CD4-positive, alpha-beta T cell treated with Interferon gamma for 1 hour (primary cell): Measurements from ENCODE around the gene NTNG1.

Experiments
- DNase-seq: peaks from one replicate; pipeline ENCODE4 v3.0.0-alpha.2; 2020

Gene NTNG1

DNA sequence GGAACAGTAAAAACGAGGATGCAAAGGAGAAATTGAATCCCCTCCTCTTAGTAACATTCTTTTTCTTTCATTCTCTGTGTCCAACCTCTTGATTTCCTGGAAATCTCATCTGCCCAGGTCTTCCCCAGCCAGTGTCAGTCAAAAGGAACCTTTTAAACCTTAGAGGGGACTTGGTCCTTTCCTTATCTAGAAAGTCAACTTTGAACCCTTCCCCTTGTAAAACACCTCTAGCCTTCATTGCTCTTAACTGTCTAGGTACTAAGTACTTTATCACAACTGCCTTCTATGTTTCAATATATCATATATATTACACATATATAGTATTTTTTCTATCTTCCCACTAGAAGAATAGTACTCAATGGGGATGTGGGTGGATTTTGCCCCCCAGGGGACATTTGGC lies 282.1 kb downstream of the NTNG1 start:
- DNase-seq = no peak

- DNase-seq = peak; percentile 3
These were observed 289.8 kb downstream of the NTNG1 start for GRCh38 chr1:107430540-107431228.

DNA sequence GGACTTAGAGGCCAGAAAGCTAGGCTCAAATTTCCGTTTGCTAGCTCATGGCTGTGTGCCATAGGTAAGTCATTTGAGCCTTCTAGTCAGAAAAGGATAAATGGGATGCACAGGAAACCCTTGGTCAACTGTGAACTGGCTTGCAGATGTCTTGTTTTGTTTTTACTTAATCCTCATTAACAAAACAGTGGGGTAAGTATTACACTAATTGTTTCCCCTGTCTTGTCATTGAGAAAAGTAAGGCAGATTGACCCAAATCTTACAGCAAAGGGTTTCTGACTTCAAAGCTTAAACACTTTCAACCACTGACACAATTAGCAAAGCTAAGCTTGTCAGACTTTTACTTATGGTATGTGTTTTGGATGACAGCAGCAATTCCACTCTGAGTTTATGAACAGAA lies 291.3 kb downstream of the NTNG1 start:
- no peak for DNase-seq

- DNase-seq = no peak
These were observed 292.2 kb downstream of the NTNG1 start for GRCh38 chr1:107433068-107433467.

GRCh38 chr1:107433635-107434360 lies 293.0 kb downstream of the NTNG1 start:
- DNase-seq = no peak

- no peak for DNase-seq
These were observed 293.5 kb downstream of the NTNG1 start for GRCh38 chr1:107434361-107434693.

GRCh38 chr1:107436552-107437241 lies 295.9 kb downstream of the NTNG1 start:
- DNase-seq = no peak

- no peak for DNase-seq
These were observed 298.7 kb downstream of the NTNG1 start for GRCh38 chr1:107439567-107439966.

- no peak for DNase-seq
These were observed 301.7 kb downstream of the NTNG1 start for GRCh38 chr1:107442551-107442950.

GRCh38 chr1:107443027-107443426 lies 302.2 kb downstream of the NTNG1 start:
- no peak for DNase-seq

GRCh38 chr1:107443860-107444259 lies 303.0 kb downstream of the NTNG1 start:
- DNase-seq = no peak

- DNase-seq = no peak
These were observed 303.5 kb downstream of the NTNG1 start for GRCh38 chr1:107444302-107444701.

DNA sequence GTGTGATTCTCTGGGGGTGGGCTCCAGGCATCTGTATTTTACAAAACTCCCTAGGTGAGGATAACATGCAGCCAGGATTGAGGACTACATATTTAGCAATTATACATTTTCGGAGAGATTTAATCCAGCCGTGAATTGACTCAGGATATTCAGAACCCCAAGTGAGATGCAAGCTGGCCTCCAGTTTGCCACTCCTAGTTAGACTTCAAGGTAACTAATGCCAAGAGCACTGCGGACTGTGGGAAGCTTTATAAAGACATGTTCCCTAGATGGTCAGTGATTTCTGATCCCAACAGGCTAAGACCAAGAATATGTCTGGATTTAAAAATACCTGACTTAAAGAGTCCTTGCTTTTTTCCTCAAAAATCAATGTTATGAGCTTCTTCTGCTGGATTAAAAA lies 308.5 kb downstream of the NTNG1 start:
- no peak for DNase-seq

DNA sequence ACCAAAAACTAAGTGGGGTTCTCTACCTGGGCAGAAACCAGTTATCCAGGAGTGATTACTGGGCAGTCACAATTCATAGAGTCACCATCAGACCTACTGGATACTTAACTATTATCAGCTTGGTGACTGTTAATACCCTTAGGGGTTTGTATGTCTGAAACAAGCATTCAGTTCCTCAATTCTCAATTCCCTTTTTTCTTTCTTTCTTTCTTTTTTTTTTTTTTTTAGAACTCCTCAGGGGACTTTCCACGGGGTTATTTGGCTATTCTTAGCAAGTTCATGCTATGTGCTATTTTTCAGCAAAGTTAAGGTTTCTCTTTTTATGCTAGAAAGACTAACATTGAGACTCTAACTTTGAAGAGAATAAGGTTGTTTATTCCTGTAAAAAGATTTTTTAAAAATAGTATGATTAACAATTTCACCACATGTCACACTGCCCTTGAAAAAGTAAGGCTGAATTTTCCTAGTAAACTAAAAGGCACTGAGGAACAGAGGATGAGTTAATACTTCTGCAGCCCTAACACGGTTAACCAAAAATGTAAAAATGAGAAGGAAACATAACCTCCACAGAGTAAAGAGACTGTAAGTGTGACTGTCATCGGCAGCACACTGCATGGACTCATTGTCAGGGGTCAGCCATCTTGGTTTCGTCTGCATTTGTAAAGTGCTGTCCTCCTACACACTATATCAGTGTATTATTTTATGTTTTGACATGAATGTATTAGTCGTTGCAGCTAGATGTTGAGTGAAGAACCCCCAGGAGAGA lies 310.2 kb downstream of the NTNG1 start:
- no peak for DNase-seq

GRCh38 chr1:107451715-107452114 lies 310.9 kb downstream of the NTNG1 start:
- no peak for DNase-seq

- DNase-seq = no peak
These were observed 314.0 kb downstream of the NTNG1 start for GRCh38 chr1:107454791-107455190.

GRCh38 chr1:107457989-107458388 lies 317.1 kb downstream of the NTNG1 start:
- DNase-seq = no peak

DNA sequence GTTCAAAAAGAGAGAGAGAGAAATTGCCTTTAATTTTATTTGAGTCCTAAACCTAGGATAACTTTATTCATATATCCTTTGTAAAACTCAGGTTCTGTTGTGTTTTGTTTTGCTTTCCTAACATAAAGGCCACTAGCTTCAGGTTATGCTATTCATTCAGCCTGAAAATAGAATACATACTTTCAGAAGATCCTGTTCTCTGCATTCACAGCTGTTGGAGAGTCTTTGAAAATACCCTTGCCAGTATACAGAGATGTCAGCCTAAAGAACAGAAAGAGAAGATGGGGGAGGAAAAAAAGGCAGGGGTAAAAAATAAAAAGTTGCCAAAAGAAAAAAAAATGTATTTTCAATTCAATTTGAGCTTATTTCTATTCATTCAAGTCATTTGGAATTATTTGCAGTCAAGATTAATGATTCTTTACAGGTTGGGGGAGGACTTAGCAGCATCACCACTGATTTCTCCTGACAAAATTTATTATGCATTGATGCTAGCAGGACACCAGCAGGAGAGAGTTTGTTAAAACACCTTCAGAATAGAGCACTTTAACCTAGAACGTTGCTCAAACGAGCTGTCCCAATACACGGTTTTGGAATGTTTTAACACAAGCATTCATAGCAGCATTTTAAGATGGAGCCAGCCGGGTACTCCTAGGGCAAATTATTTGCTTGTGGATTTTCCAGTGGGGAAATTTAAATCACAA lies 318.5 kb downstream of the NTNG1 start:
- DNase-seq = no peak

- DNase-seq = no peak
These were observed 319.2 kb downstream of the NTNG1 start for GRCh38 chr1:107460035-107460434.

- DNase-seq = no peak
These were observed 324.0 kb downstream of the NTNG1 start for GRCh38 chr1:107464827-107465226.

DNA sequence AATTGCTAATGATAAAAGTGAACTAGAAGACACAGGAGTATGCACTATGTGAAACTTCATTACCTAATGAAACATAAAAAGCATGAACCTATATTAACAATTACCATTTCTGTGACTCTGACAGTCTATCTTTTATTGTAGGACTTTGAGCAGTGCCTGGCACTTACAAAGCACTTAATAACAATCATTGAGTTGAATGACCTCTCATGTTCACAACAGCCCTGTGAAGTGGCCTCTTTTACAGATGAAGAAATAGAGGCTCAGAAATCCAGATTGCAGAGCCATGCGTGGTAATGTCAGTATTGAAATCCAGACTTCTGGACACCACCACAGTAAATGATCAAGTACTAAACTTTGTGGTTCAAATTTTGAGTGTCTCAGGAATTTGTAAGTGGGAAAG lies 326.4 kb downstream of the NTNG1 start:
- DNase-seq = no peak

DNA sequence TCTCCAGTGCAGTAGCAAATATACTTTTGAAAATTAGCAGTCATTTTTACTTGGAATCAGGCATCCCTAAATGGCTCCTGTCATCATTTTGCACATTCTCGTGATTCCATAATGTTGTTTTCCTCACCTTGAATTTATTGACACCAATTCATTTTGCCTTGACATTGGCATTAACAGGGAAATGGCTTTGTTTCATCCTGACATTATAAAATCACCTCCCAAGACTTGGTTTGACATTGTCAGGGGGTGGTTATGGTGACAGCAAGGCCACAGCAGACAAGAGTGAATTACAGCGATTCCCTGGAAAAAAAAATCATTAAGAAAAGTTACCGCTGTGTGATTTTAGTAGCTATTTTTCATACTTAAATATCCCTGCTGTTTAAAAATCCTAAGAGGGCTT lies 327.0 kb downstream of the NTNG1 start:
- DNase-seq = no peak

GRCh38 chr1:107473065-107473464 lies 332.2 kb downstream of the NTNG1 start:
- no peak for DNase-seq
